Measurements from ENCODE around the gene RRP15. TPM values are rescaled to one million over a fixed set of nuclear protein-coding genes. Genes with fewer than 3 reads are reported as not detected.
A peak's percentile ranks its signal among the peaks of the same experiment; 100 is the strongest.

Gene RRP15
- total and polyA plus RNA-seq, 8 donors: 1.9 to 11.6 (median 5.8) TPM

- Histone ChIP-seq H3K36me3 (no peaks in the 10 kb centered on the region), H3K9me3 (no peaks in the 10 kb centered on the region), H3K4me1 (no peaks in the 10 kb centered on the region), H3K27ac (no peak overlapping the region), H3K4me3 (no peak overlapping the region), H3K27me3 (no peaks in the 10 kb centered on the region)
- peak; percentile 11 to 66 (median 56) for TF ChIP-seq CTCF (IDR thresholded peaks at IDR 0.05)
- 0 to 2% methylated on average over 1 of the region's 1 CpG for WGBS, 2 donors
- intact Hi-C loops (cut with DNase I): loop anchor here in 1 of 3 donors (10.0 kb wide), 2 partner anchors 735 to 1475 kb away; no protein-coding TSS in a partner anchor
- DNase-seq (no peak), ATAC-seq (peak in 3 of 4 donors; percentile 65 to 74 (median 73)), FAIRE-seq (peak; percentile 98)
Measured at GRCh38 chr1:218339267-218339831, 54.3 kb downstream of the RRP15 start.

- Histone ChIP-seq H3K27me3 (no peaks in the 10 kb centered on the region), H3K27ac (no peak overlapping the region), H3K4me3 (no peak overlapping the region), H3K9me3 (no peaks in the 10 kb centered on the region), H3K36me3 (no peaks in the 10 kb centered on the region), H3K4me1 (peaks cover 0 to 5% (median 0%) of the 10 kb centered on the region in 3 donors)
- 96 to 97% methylated on average over 1 of the region's 1 CpG for WGBS, 2 donors
- ATAC-seq (no peak), FAIRE-seq (no peak), DNase-seq (no peak)
- TF ChIP-seq CTCF (IDR thresholded peaks at IDR 0.05): no peak
- intact Hi-C loops (cut with DNase I): no loop called here
Measured at GRCh38 chr1:218341325-218341724, 56.2 kb downstream of the RRP15 start.

GRCh38 chr1:218342091-218342490 is 57.0 kb downstream of the RRP15 start:
- H3K36me3 ChIP-seq: no peaks in the 10 kb centered on the region
- H3K4me1 ChIP-seq: peaks cover 0 to 5% (median 0%) of the 10 kb centered on the region in 3 donors
- DNase-seq (no peak), FAIRE-seq (no peak), ATAC-seq (no peak)
- no peak overlapping the region for H3K27ac ChIP-seq
- H3K27me3 ChIP-seq: no peaks in the 10 kb centered on the region
- no peak for TF ChIP-seq CTCF (IDR thresholded peaks at IDR 0.05)
- WGBS, 2 donors: 85 to 89% methylated on average over 4 of the region's 4 CpGs
- no peak overlapping the region for H3K4me3 ChIP-seq
- intact Hi-C loops (cut with DNase I): no loop called here
- H3K9me3 ChIP-seq: no peaks in the 10 kb centered on the region

GRCh38 chr1:218344814-218345672 is 60.0 kb downstream of the RRP15 start, which contains the start of gene TGFB2:
Gene TGFB2 (plus strand): TSS chr1:218345336. CDS start chr1:218346702, 1,366 bp downstream.
- FAIRE-seq (no peak), ATAC-seq (peak; percentile 49 to 70 (median 58)), DNase-seq (peak in 3 of 6 donors; percentile 24 to 45 (median 41))
- intact Hi-C loops (cut with DNase I): no loop called here
- no peaks in the 10 kb centered on the region for H3K9me3 ChIP-seq
- no peak for TF ChIP-seq CTCF (IDR thresholded peaks at IDR 0.05)
- H3K4me3 ChIP-seq: peak within 1 kb of the TSS; percentile 49 to 62 (median 54)
- H3K4me1 ChIP-seq: peaks cover 0 to 5% (median 0%) of the 10 kb centered on the region in 3 donors
- WGBS, 2 donors: 4 to 5% methylated on average over 22 of the region's 22 CpGs
- no peaks in the 10 kb centered on the region for H3K36me3 ChIP-seq
- H3K27me3 ChIP-seq: no peaks in the 10 kb centered on the region
- peak within 1 kb of the TSS; percentile 60 to 85 (median 69) for H3K27ac ChIP-seq

All from pancreas (tissue), 10 donors.